ENCODE measurements around the gene NOTCH1. TPM values are rescaled to one million over a fixed set of nuclear protein-coding genes. Genes with fewer than 3 reads are reported as not detected.

Gene NOTCH1
- total and polyA plus RNA-seq, 8 donors = 1.4 to 338 (median 19.1) TPM

DNA sequence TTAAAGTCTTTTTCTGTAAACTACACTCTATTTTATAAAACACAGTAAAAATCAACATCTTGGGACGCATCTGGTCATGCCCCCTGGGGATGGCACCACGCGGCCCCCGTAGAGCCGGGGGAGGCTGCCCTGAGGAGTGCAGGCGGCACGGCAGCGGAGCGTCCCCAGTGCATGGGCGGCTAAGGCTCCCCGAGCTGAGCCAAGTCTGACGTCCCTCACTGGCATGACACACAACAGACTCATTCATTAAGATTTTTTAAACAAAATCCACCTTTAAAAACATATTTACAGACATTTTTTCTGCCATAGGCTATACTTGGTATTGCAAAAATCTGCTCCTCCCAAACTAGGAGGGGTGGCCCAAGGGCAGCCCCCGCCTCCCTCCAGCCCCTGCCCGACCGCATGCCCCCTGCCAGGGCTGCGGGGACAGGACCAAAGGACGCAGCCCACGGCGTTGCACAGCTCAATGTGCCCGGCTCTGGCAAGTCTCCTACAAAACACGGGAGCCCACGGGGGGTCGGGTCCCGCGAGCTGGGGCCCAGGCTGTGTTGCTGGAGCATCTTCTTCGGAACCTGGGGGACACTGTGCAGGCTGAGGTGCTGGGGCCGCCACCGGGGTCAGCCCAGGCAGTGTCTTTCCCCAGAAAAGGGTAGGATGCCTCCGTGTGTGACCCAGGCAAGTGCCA lies 51.2 kb downstream of the NOTCH1 start:
- Histone ChIP-seq H3K4me3 (no peak overlapping the region), H3K36me3 (peaks cover 36 to 52% (median 50%) of the 10 kb centered on the region in 4 donors), H3K27me3 (no peaks in the 10 kb centered on the region), H3K27ac (no peak overlapping the region), H3K4me1 (peaks cover 0 to 21% (median 0%) of the 10 kb centered on the region in 4 donors), H3K9me3 (no peaks in the 10 kb centered on the region)
- DNase-seq = no peak
- WGBS, 5 donors = 79 to 93% (median 92%) methylated on average over 22 to 29 of the region's 29 CpGs
- TF ChIP-seq EP300 (IDR thresholded peaks at IDR 0.05) (no peak), POLR2A (IDR thresholded peaks at IDR 0.05) (no peak), POLR2AphosphoS5 (IDR thresholded peaks at IDR 0.05) (no peak)
- TF ChIP-seq, protein P1, sequence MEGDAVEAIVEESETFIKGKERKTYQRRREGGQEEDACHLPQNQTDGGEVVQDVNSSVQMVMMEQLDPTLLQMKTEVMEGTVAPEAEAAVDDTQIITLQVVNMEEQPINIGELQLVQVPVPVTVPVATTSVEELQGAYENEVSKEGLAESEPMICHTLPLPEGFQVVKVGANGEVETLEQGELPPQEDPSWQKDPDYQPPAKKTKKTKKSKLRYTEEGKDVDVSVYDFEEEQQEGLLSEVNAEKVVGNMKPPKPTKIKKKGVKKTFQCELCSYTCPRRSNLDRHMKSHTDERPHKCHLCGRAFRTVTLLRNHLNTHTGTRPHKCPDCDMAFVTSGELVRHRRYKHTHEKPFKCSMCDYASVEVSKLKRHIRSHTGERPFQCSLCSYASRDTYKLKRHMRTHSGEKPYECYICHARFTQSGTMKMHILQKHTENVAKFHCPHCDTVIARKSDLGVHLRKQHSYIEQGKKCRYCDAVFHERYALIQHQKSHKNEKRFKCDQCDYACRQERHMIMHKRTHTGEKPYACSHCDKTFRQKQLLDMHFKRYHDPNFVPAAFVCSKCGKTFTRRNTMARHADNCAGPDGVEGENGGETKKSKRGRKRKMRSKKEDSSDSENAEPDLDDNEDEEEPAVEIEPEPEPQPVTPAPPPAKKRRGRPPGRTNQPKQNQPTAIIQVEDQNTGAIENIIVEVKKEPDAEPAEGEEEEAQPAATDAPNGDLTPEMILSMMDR (IDR thresholded peaks at IDR 0.05) = no peak
- intact Hi-C loops (cut with DNase I; ENCODE audit: low total_unique reads) = no loop called here

DNA sequence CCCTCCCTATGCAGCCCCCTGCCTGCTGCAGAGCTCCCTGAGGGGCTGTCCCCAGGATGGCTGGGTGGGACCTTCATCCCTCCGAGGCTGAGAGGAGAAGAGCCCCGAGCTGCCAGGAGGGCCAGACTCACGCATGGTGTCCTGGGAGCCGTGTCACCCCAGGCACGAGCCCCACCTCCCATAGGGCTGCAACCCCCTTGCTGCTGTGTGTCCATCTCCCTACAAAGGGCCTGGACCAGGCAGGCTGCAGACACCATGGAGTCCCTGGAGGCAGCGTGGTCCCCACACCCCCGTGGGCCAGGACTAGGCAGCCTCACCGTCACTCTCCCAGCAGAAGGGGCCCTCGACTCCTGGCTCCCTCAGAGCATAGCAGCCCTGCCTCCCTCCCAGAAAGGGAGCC lies 51.8 kb downstream of the NOTCH1 start:
- TF ChIP-seq POLR2A (IDR thresholded peaks at IDR 0.05) = no peak
- Histone ChIP-seq H3K4me3 (no peak overlapping the region), H3K27me3 (no peaks in the 10 kb centered on the region), H3K36me3 (peaks cover 30 to 45% (median 44%) of the 10 kb centered on the region in 4 donors), H3K27ac (peak overlapping the region in 2 of 5 donors; percentile 2 to 26), H3K9me3 (no peaks in the 10 kb centered on the region), H3K4me1 (peaks cover 0 to 21% (median 0%) of the 10 kb centered on the region in 4 donors)
- DNase-seq = no peak
- intact Hi-C loops (cut with DNase I; ENCODE audit: low total_unique reads) = no loop called here
- 70 to 79% (median 74%) methylated on average over 8 to 9 of the region's 9 CpGs for WGBS, 5 donors

DNA sequence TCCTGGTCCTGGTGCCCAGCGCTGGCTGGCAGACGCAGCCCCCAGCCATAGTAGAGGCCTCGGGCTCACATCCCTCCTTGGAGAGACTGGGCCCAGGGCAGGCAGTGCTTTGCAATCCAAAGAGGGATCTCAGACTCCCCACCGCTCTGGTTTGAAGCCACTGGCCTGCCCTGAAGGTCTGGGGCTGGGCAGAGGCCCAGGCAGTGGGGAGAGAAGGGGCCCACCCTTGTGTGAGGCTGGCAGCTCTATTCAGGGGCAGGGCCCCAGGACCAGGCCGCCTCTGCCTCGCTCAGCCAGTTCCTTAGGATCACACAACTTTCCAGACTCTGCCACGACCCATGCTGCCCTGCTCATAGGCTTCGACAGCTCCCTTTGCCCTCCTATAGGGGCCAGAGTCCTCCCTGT lies 52.3 kb downstream of the NOTCH1 start:
- Histone ChIP-seq H3K27ac (peak overlapping the region in 2 of 5 donors; percentile 2 to 26), H3K4me1 (peaks cover 0 to 24% (median 4%) of the 10 kb centered on the region in 4 donors), H3K4me3 (no peak overlapping the region), H3K27me3 (no peaks in the 10 kb centered on the region), H3K9me3 (no peaks in the 10 kb centered on the region), H3K36me3 (peaks cover 25 to 41% (median 39%) of the 10 kb centered on the region in 4 donors)
- TF ChIP-seq POLR2AphosphoS5 (IDR thresholded peaks at IDR 0.05) = no peak
- TF ChIP-seq, protein P1 (IDR thresholded peaks at IDR 0.05) = no peak
- no peak for TF ChIP-seq EP300 (IDR thresholded peaks at IDR 0.05)
- no peak for TF ChIP-seq POLR2A (IDR thresholded peaks at IDR 0.05)
- 65 to 85% (median 80%) methylated on average over 4 to 8 of the region's 8 CpGs for WGBS, 5 donors
- intact Hi-C loops (cut with DNase I; ENCODE audit: low total_unique reads) = no loop called here
- no peak for DNase-seq

DNA sequence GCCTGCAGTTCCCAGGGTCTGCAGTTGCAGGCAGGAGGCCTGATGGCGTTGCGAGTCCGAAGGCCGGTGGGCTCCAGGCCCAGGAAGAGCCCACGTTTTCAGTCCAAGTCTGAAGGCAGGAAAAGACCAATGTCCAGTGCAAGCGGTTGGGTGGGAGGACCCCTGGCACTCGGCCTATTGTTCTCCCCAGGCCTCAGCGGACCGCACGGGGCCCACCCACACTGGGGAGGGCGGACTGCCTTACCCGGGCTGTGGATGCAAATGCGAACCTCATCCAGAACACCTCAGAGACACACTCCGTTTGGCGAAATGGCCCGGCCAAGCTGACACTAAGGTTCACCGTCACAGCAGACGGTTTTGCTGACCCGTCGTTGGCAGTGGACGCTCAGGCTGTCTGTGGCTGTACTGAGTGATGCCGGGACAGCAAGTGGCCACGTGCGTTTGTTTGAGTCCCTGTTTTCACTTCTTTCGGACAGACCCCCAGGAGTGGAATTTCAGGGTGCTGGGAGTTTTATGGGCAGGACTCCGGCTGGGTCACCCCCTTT lies 52.8 kb downstream of the NOTCH1 start:
- H3K27me3 ChIP-seq = peaks cover 0 to under 1% (median 0%) of the 10 kb centered on the region in 3 donors
- DNase-seq = peak in 1 of 2 donors; percentile 56
- intact Hi-C loops (cut with DNase I; ENCODE audit: low total_unique reads) = no loop called here
- H3K4me3 ChIP-seq = no peak overlapping the region
- peaks cover 0 to 29% (median 9%) of the 10 kb centered on the region in 4 donors for H3K4me1 ChIP-seq
- H3K36me3 ChIP-seq = peaks cover 20 to 36% (median 34%) of the 10 kb centered on the region in 4 donors
- no peaks in the 10 kb centered on the region for H3K9me3 ChIP-seq
- H3K27ac ChIP-seq = peak overlapping the region in 1 of 5 donors; percentile 2
- 59 to 82% (median 76%) methylated on average over 16 to 26 of the region's 26 CpGs for WGBS, 5 donors
- TF ChIP-seq POLR2A (IDR thresholded peaks at IDR 0.05) (no peak), EP300 (IDR thresholded peaks at IDR 0.05) (no peak), POLR2AphosphoS5 (IDR thresholded peaks at IDR 0.05) (no peak)
- TF ChIP-seq, protein P1 (IDR thresholded peaks at IDR 0.05) = no peak
